Measurements from ENCODE around the gene IGSF3.

The IGSF3 gene

DNA sequence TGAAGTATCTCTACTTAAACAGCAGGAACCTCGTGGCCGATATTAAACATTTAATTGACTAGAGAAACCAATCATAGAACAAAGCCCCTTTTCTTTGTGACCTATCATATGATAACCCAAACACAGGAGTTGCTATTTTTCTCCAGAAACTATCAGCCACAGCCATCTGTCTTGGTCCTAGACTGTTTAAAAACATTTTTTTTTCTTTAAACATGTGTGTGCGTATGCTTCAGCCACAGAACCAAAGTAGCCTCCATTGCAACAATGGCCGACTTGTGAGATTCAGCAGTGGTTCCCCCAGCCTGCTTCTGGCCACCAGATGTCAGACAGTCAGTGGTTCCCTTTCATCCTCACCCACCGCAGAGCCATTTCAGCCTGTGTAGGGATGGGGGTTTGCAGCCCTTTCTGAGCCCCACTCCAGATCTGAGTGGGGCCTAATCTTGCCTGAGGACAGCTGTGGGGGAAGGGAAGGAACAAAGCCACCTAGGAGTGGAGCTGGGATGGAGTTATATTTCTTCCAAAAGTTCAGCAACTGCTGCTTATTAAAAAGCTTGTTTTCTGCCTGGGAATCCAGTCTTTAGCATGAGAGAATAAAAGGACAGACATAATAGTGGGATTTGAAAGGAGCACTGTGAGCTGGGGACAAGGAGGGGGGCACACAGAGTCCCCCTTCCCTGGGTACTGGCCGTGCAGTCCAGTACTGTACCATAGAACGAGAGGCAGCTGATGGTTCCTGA is 11.7 kb upstream of the IGSF3 start:
- no peak for DNase-seq (ENCODE audit: low read depth, low spot score)
- Histone ChIP-seq H3K9ac (ENCODE audit: insufficient read length, low read depth) (no peak overlapping the region), H3K9me3 (ENCODE audit: insufficient read depth, low read length) (no peaks in the 10 kb centered on the region), H3K36me3 (ENCODE audit: insufficient read depth, insufficient read length, low read length) (no peaks in the 10 kb centered on the region), H3K27me3 (ENCODE audit: insufficient read depth, insufficient read length) (no peaks in the 10 kb centered on the region), H3K4me3 (ENCODE audit: insufficient read length, low read depth) (no peak overlapping the region), H3K4me1 (ENCODE audit: insufficient read depth, insufficient read length) (no peaks in the 10 kb centered on the region)
- TF ChIP-seq SUZ12 (IDR thresholded peaks at IDR 0.05; ENCODE audit: extremely low read depth, insufficient read depth, insufficient read length) (no peak), YY1 (IDR thresholded peaks at IDR 0.05; ENCODE audit: insufficient read depth, insufficient read length) (peak; percentile 48)

DNA sequence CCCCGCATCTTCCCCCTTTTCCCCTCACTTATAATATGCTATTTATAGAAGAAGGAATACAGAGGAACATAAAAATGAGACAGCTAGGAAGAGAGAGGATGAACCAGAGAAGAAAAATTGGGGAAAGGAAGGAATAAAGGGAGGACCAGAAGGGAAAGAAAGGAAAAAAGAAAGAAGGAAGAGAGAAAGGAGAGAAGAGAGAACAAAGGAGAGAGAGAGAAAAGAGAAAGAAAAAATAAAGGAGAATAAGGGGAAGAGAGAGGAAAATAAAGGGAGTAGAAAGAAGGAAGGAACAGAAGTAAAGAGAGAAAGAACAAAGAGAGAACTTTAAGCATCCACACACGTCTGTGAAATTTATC is 11.2 kb upstream of the IGSF3 start:
- DNase-seq (ENCODE audit: low read depth, low spot score), result no peak
- H3K4me3 ChIP-seq (ENCODE audit: insufficient read length, low read depth), result no peak overlapping the region
- TF ChIP-seq ZNF274 (IDR thresholded peaks at IDR 0.05; ENCODE audit: low read depth, low read length) (no peak), SUZ12 (IDR thresholded peaks at IDR 0.05; ENCODE audit: extremely low read depth, insufficient read depth, insufficient read length) (no peak), YY1 (IDR thresholded peaks at IDR 0.05; ENCODE audit: insufficient read depth, insufficient read length) (no peak)
- H3K9me3 ChIP-seq (ENCODE audit: insufficient read depth, low read length), result no peaks in the 10 kb centered on the region
- no peaks in the 10 kb centered on the region for H3K4me1 ChIP-seq (ENCODE audit: insufficient read depth, insufficient read length)
- no peaks in the 10 kb centered on the region for H3K27me3 ChIP-seq (ENCODE audit: insufficient read depth, insufficient read length)
- H3K36me3 ChIP-seq (ENCODE audit: insufficient read depth, insufficient read length, low read length), result no peaks in the 10 kb centered on the region
- no peak overlapping the region for H3K9ac ChIP-seq (ENCODE audit: insufficient read length, low read depth)

DNA sequence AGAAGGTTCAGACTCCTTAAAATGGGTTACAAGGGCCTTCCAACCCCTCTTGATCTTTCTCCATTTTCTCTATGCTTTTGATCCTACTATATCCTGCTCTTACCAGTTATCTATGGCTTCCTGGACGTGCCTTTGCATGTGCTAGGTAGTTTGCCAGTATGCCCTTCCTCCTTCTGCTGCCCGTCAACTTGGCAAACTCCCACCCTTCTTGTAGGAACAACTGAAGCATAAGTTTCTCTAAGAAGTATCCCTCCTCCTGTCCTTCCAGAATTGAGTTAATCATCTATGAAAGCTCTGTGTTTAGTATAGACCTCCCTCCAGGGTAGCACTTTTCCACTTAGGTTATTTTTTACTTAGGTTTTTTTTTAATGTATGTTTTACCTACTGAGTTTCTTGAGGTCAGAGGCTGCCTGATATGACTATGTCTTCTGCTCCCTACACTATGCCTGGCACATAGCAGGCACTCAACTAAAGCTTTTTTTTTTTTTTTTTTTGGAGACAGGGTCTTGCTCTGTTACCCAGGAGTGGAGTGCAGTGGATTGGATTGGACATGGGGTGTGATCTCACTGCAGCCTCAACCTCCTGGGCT is 10.0 kb upstream of the IGSF3 start:
- H3K27me3 ChIP-seq (ENCODE audit: insufficient read depth, insufficient read length), result no peaks in the 10 kb centered on the region

DNA sequence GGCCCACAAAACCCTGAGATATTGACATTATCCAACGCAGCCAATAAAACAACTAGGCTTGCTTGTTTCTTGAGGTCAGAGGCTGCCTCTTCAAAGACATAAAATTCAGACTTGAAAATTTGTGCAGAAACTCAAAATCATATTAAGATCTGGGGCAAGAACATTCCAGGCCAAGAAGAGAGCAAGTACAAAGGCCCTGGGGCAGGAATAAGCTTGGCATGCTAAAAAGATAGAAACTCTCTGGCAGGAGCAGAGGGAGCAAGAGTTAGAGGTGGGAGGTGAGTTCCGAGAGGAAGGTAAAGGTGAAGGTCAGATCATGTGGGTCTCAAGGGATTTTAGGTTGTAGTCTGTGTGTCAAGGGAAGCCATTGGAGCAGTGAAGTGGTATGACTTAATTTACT is 8.8 kb upstream of the IGSF3 start:
- no peak overlapping the region for H3K9ac ChIP-seq (ENCODE audit: insufficient read length, low read depth)
- H3K36me3 ChIP-seq (ENCODE audit: insufficient read depth, insufficient read length, low read length), result no peaks in the 10 kb centered on the region
- no peak overlapping the region for H3K4me3 ChIP-seq (ENCODE audit: insufficient read length, low read depth)
- no peak for DNase-seq (ENCODE audit: low read depth, low spot score)
- TF ChIP-seq YY1 (IDR thresholded peaks at IDR 0.05; ENCODE audit: insufficient read depth, insufficient read length), result no peak
- no peak for TF ChIP-seq SUZ12 (IDR thresholded peaks at IDR 0.05; ENCODE audit: extremely low read depth, insufficient read depth, insufficient read length)
- no peak for TF ChIP-seq ZNF274 (IDR thresholded peaks at IDR 0.05; ENCODE audit: low read depth, low read length)
- no peaks in the 10 kb centered on the region for H3K4me1 ChIP-seq (ENCODE audit: insufficient read depth, insufficient read length)
- no peaks in the 10 kb centered on the region for H3K27me3 ChIP-seq (ENCODE audit: insufficient read depth, insufficient read length)
- no peaks in the 10 kb centered on the region for H3K9me3 ChIP-seq (ENCODE audit: insufficient read depth, low read length)

More for the DNA sequence above, 10.0 kb upstream of the IGSF3 start:
- H3K9ac ChIP-seq (ENCODE audit: insufficient read length, low read depth), result no peak overlapping the region
- no peaks in the 10 kb centered on the region for H3K36me3 ChIP-seq (ENCODE audit: insufficient read depth, insufficient read length, low read length)
- H3K4me3 ChIP-seq (ENCODE audit: insufficient read length, low read depth), result no peak overlapping the region
- TF ChIP-seq YY1 (IDR thresholded peaks at IDR 0.05; ENCODE audit: insufficient read depth, insufficient read length), result no peak
- no peak for TF ChIP-seq ZNF274 (IDR thresholded peaks at IDR 0.05; ENCODE audit: low read depth, low read length)
- TF ChIP-seq SUZ12 (IDR thresholded peaks at IDR 0.05; ENCODE audit: extremely low read depth, insufficient read depth, insufficient read length), result no peak
- H3K4me1 ChIP-seq (ENCODE audit: insufficient read depth, insufficient read length), result no peaks in the 10 kb centered on the region
- DNase-seq (ENCODE audit: low read depth, low spot score), result no peak
- no peaks in the 10 kb centered on the region for H3K9me3 ChIP-seq (ENCODE audit: insufficient read depth, low read length)

DNA sequence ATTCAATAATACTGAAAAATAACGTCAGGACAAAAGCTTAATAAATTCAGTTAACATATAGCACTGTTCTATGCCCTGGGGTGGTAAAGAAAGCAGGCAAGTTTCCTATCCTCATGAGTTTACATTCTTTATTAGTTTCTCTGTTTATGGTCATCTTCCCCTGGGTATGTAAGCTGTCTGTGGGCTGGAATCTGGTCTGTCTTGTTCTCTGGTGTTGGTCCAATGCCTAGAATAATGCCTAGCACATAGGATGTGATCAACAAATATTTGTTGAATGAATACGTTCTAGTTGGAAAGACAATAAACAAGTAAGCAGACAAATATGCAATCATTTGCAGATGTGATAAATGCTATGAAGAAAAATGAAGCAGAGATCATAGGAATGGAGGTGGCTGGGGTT is 7.2 kb upstream of the IGSF3 start:
- Histone ChIP-seq H3K9me3 (ENCODE audit: insufficient read depth, low read length) (no peaks in the 10 kb centered on the region), H3K9ac (ENCODE audit: insufficient read length, low read depth) (no peak overlapping the region), H3K36me3 (ENCODE audit: insufficient read depth, insufficient read length, low read length) (no peaks in the 10 kb centered on the region), H3K4me3 (ENCODE audit: insufficient read length, low read depth) (no peak overlapping the region), H3K4me1 (ENCODE audit: insufficient read depth, insufficient read length) (no peaks in the 10 kb centered on the region), H3K27me3 (ENCODE audit: insufficient read depth, insufficient read length) (no peaks in the 10 kb centered on the region)
- DNase-seq (ENCODE audit: low read depth, low spot score), result no peak
- TF ChIP-seq ZNF274 (IDR thresholded peaks at IDR 0.05; ENCODE audit: low read depth, low read length), result no peak
- TF ChIP-seq YY1 (IDR thresholded peaks at IDR 0.05; ENCODE audit: insufficient read depth, insufficient read length), result no peak
- no peak for TF ChIP-seq SUZ12 (IDR thresholded peaks at IDR 0.05; ENCODE audit: extremely low read depth, insufficient read depth, insufficient read length)

DNA sequence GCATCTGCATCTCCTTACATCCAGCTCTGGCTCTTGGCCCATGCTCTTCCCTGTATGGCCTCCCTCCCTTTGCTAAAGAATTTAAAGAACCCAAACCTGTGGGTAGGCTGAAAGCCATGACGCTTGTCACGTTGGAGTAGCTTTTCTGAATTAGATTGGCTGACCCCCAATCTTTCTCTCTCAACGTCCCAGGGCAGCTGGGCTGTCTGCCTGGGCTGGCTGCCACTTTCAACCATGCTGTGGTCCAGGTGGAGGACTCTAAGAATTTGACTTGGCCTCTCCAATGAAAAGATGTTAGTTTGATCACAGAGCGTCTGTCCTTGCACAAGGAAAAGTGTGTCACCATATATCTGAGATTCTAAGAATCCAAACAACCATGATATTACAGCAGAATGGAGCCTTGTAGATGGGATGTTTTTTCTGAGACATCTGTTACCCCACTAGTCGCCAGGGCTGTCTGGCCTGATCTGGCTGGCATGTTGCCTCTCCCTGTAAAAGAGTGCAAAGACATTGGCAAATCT is 6.5 kb upstream of the IGSF3 start:
- no peaks in the 10 kb centered on the region for H3K4me1 ChIP-seq (ENCODE audit: insufficient read depth, insufficient read length)
- H3K9ac ChIP-seq (ENCODE audit: insufficient read length, low read depth), result no peak overlapping the region
- TF ChIP-seq ZNF274 (IDR thresholded peaks at IDR 0.05; ENCODE audit: low read depth, low read length) (no peak), YY1 (IDR thresholded peaks at IDR 0.05; ENCODE audit: insufficient read depth, insufficient read length) (no peak), SUZ12 (IDR thresholded peaks at IDR 0.05; ENCODE audit: extremely low read depth, insufficient read depth, insufficient read length) (no peak)
- no peak for DNase-seq (ENCODE audit: low read depth, low spot score)
- H3K36me3 ChIP-seq (ENCODE audit: insufficient read depth, insufficient read length, low read length), result no peaks in the 10 kb centered on the region
- H3K4me3 ChIP-seq (ENCODE audit: insufficient read length, low read depth), result no peak overlapping the region
- no peaks in the 10 kb centered on the region for H3K9me3 ChIP-seq (ENCODE audit: insufficient read depth, low read length)
- H3K27me3 ChIP-seq (ENCODE audit: insufficient read depth, insufficient read length), result no peaks in the 10 kb centered on the region

DNA sequence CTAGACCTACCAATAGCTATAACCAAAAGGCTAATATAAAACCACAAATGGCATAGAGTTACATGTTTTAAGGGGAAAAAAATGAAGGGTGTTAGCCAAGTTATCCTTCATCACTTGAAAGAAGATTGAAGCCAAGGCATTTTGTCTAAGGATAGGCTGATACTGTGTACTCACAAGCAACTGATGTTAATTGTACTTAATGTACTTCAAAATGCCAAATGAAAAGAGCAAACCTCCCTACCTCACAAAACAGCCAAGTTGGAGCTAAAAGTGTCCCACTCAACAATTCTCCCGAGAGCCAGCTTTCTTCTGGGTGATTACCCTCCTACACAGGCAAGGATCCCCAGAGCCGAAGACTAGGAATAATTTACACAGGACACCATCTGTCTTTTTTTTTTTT is 4.4 kb upstream of the IGSF3 start:
- Histone ChIP-seq H3K4me1 (ENCODE audit: insufficient read depth, insufficient read length) (no peaks in the 10 kb centered on the region), H3K36me3 (ENCODE audit: insufficient read depth, insufficient read length, low read length) (no peaks in the 10 kb centered on the region), H3K27me3 (ENCODE audit: insufficient read depth, insufficient read length) (peaks cover under 1% of the 10 kb centered on the region), H3K9ac (ENCODE audit: insufficient read length, low read depth) (no peak overlapping the region), H3K9me3 (ENCODE audit: insufficient read depth, low read length) (no peaks in the 10 kb centered on the region), H3K4me3 (ENCODE audit: insufficient read length, low read depth) (no peak overlapping the region)
- TF ChIP-seq SUZ12 (IDR thresholded peaks at IDR 0.05; ENCODE audit: extremely low read depth, insufficient read depth, insufficient read length), result no peak
- no peak for TF ChIP-seq ZNF274 (IDR thresholded peaks at IDR 0.05; ENCODE audit: low read depth, low read length)
- TF ChIP-seq YY1 (IDR thresholded peaks at IDR 0.05; ENCODE audit: insufficient read depth, insufficient read length), result no peak
- no peak for DNase-seq (ENCODE audit: low read depth, low spot score)

Data from NT2/D1 (cell line).